Activated CD8-positive, alpha-beta T cell treated with anti-CD3 and anti-CD28 coated beads for 36 hours (primary cell): Measurements from ENCODE around the gene CKM. TPM values are rescaled to one million over a fixed set of nuclear protein-coding genes. Genes with fewer than 3 reads are reported as not detected.

Experiments used
- ATAC-seq: fragments of 200-7000 bp; cut with Tn5 transposase; one replicate; pipeline ENCODE4 v1.10.0; 2021; ENCODE audit warnings: mild to moderate bottlenecking, moderate library complexity
- CTCF ChIA-PET: fragments of 350-600 bp; sonication (Branson Sonifier 250); formaldehyde crosslinking; loops from one replicate; lab custom pipeline; 2021; ENCODE audit warnings: antibody characterized with exemption; lab: Charles Lee
- POLR2A ChIA-PET: fragments of 350-600 bp; sonication (Branson Sonifier 250); formaldehyde crosslinking; loops from one replicate; lab custom pipeline; 2021; ENCODE audit warnings: antibody characterized with exemption; lab: Charles Lee
- DNase-seq: peaks from one replicate; pipeline ENCODE4 v3.0.0-alpha.2; 2020
- H3K27ac Mint-ChIP-seq: one replicate; pipeline ENCODE4 v1.8.0; 2021; ENCODE audit warnings: mild to moderate bottlenecking, mixed read lengths
- H3K27me3 Mint-ChIP-seq: one replicate; pipeline ENCODE4 v1.8.0; 2021; ENCODE audit warnings: mixed read lengths
- H3K36me3 Mint-ChIP-seq: one replicate; pipeline ENCODE4 v1.8.0; 2021; ENCODE audit warnings: low read depth, mixed read lengths
- H3K4me1 Mint-ChIP-seq: one replicate; pipeline ENCODE4 v1.8.0; 2021; ENCODE audit warnings: low read depth, mixed read lengths
- H3K4me3 Mint-ChIP-seq: one replicate; pipeline ENCODE4 v1.8.0; 2021; ENCODE audit warnings: mild to moderate bottlenecking, moderate library complexity, mixed read lengths
- H3K9me3 Mint-ChIP-seq: one replicate; pipeline ENCODE4 v1.8.0; 2021; ENCODE audit warnings: mixed read lengths
- intact Hi-C: fragments of 100-400 bp; cut with micrococcal nuclease; formaldehyde crosslinking; loops from one replicate; pipeline ENCODE4 v1.10.0; 2022
- total RNA-seq, 2 experiments: library from RNA; stranded (reverse); gene quantifications; one replicate each; pipeline ENCODE4 v1.2.3, GENCODE V29; 2021
- TF ChIP-seq, protein P1 (sequence below): fragments of 200-600 bp; IDR thresholded peaks from one replicate; pipeline ENCODE4 v1.8.0; 2022; ENCODE audit warnings: antibody characterized with exemption, mild to moderate bottlenecking

Gene CKM
- total RNA-seq, 2 experiments from 2014 or later, result not detected

DNA sequence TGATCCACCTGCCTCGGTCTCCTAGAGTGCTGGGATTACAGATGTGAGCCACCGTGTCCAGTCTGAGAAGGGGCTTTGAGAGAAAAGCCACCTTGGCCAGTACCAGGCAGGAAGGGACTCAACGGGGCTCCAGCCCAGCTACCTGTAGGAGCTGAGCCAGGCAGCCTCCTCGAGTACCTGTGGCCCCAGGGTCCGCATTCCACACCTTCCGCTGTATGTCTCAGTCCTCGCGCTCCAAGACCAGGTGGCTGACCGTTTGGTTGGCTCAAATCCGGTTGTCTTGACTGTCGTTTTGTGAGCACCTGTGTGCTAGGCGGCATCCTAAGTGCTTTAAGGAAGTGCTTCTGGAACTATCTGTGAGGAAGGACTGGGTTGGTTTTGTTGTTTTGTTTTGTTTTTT, 55.4 kb downstream of the CKM start:
- Mint-ChIP-seq H3K4me1 (no peaks in the 10 kb centered on the region), H3K36me3 (peaks cover 3% of the 10 kb centered on the region), H3K4me3 (no peak overlapping the region), H3K27me3 (no peaks in the 10 kb centered on the region), H3K9me3 (no peaks in the 10 kb centered on the region), H3K27ac (no peak overlapping the region)
- ChIA-PET CTCF (interaction anchor here (0.7 to 2.3 kb wide), 2 partner anchors 72 to 217 kb away, joined by 3 to 7 read pairs; no protein-coding TSS in a partner anchor), POLR2A (no interaction called here)
- DNase-seq, result no peak
- ATAC-seq, result no peak
- intact Hi-C loops, result no loop called here
- TF ChIP-seq, protein P1, sequence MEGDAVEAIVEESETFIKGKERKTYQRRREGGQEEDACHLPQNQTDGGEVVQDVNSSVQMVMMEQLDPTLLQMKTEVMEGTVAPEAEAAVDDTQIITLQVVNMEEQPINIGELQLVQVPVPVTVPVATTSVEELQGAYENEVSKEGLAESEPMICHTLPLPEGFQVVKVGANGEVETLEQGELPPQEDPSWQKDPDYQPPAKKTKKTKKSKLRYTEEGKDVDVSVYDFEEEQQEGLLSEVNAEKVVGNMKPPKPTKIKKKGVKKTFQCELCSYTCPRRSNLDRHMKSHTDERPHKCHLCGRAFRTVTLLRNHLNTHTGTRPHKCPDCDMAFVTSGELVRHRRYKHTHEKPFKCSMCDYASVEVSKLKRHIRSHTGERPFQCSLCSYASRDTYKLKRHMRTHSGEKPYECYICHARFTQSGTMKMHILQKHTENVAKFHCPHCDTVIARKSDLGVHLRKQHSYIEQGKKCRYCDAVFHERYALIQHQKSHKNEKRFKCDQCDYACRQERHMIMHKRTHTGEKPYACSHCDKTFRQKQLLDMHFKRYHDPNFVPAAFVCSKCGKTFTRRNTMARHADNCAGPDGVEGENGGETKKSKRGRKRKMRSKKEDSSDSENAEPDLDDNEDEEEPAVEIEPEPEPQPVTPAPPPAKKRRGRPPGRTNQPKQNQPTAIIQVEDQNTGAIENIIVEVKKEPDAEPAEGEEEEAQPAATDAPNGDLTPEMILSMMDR, result no peak

DNA sequence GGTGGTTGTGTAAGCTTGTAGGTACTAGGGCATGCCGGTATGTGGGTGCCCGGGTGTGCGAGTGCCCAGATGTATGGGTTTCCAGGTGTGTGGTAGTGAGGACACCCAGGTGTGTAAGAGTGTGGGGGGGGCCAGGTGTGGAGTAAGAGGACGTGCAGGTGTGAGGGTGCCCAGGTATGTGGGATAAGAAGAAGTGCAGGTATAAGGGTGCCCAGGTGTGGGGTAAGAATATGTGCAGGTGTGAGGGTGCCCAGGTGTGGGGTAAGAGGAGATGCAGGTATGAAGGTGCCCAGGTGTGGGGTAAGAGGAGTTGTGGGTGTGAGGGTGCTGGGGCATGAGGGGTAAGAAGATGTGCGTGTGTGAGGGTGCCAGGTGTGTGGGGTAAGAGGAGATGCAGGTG, 57.3 kb downstream of the CKM start:
- H3K27ac Mint-ChIP-seq, result no peak overlapping the region
- CTCF ChIA-PET, result interaction anchor here (0.9 kb wide), 1 partner anchor 17 kb away, joined by 3 read pairs; no protein-coding TSS in a partner anchor
- TF ChIP-seq, protein P1, result no peak
- no peaks in the 10 kb centered on the region for H3K27me3 Mint-ChIP-seq
- no peaks in the 10 kb centered on the region for H3K4me1 Mint-ChIP-seq
- DNase-seq (no peak), ATAC-seq (no peak)
- H3K36me3 Mint-ChIP-seq, result no peaks in the 10 kb centered on the region
- no peaks in the 10 kb centered on the region for H3K9me3 Mint-ChIP-seq
- POLR2A ChIA-PET, result no interaction called here
- intact Hi-C loops, result no loop called here
- no peak overlapping the region for H3K4me3 Mint-ChIP-seq

- H3K36me3 Mint-ChIP-seq, result no peaks in the 10 kb centered on the region
- H3K9me3 Mint-ChIP-seq, result no peaks in the 10 kb centered on the region
- intact Hi-C loops, result no loop called here
- no peak for DNase-seq
- ChIA-PET POLR2A (interaction anchor here (0.6 kb wide), 1 partner anchor 467 kb away, joined by 3 read pairs; no protein-coding TSS in a partner anchor), CTCF (interaction anchor here (0.9 kb wide), 1 partner anchor 16 kb away, joined by 3 read pairs; no protein-coding TSS in a partner anchor)
- no peak overlapping the region for H3K27ac Mint-ChIP-seq
- H3K4me1 Mint-ChIP-seq, result no peaks in the 10 kb centered on the region
- H3K27me3 Mint-ChIP-seq, result no peaks in the 10 kb centered on the region
- TF ChIP-seq, protein P1, result no peak
- no peak for ATAC-seq
- no peak overlapping the region for H3K4me3 Mint-ChIP-seq
Measured at GRCh38 chr19:45264781-45265317, 57.8 kb downstream of the CKM start.

GRCh38 chr19:45263013-45263412, 59.7 kb downstream of the CKM start:
- no peak overlapping the region for H3K27ac Mint-ChIP-seq
- no peaks in the 10 kb centered on the region for H3K9me3 Mint-ChIP-seq
- CTCF ChIA-PET, result no interaction called here
- TF ChIP-seq, protein P1, result no peak
- H3K4me1 Mint-ChIP-seq, result no peaks in the 10 kb centered on the region
- H3K36me3 Mint-ChIP-seq, result no peaks in the 10 kb centered on the region
- no peak for DNase-seq
- H3K4me3 Mint-ChIP-seq, result no peak overlapping the region
- intact Hi-C loops, result no loop called here
- POLR2A ChIA-PET, result no interaction called here
- ATAC-seq, result no peak
- H3K27me3 Mint-ChIP-seq, result no peaks in the 10 kb centered on the region

- DNase-seq (no peak), ATAC-seq (no peak)
- Mint-ChIP-seq H3K4me1 (no peaks in the 10 kb centered on the region), H3K27ac (no peak overlapping the region), H3K36me3 (no peaks in the 10 kb centered on the region), H3K9me3 (no peaks in the 10 kb centered on the region), H3K27me3 (no peaks in the 10 kb centered on the region), H3K4me3 (no peak overlapping the region)
- ChIA-PET POLR2A (no interaction called here), CTCF (no interaction called here)
- TF ChIP-seq, protein P1, result no peak
- intact Hi-C loops, result no loop called here
Measured at GRCh38 chr19:45262570-45262969, 60.1 kb downstream of the CKM start.
